Measurements from ENCODE around the gene BSG. TPM values are rescaled to one million over a fixed set of nuclear protein-coding genes. Genes with fewer than 3 reads are reported as not detected.

Gene BSG
- total and polyA plus RNA-seq, 2 experiments from 2014 or later: 957 to 973 TPM

DNA sequence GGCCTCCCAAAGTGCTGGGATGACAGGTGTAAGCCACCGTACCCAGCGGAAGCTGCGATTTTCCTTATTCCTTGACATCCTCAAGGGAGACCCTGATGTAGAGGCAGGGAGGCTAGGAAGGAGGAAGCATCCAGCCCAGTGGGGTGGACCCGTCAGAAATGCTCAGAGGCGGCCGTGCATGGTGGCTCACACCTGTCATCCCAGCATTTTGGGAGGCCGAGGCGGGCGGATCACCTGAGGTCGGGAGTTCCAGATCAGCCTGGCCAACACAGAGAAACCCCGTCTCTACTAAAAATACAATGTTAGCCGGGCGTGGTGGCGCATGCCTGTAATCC is 17.0 kb upstream of the BSG start (continued):
- TF ChIP-seq, protein P1, sequence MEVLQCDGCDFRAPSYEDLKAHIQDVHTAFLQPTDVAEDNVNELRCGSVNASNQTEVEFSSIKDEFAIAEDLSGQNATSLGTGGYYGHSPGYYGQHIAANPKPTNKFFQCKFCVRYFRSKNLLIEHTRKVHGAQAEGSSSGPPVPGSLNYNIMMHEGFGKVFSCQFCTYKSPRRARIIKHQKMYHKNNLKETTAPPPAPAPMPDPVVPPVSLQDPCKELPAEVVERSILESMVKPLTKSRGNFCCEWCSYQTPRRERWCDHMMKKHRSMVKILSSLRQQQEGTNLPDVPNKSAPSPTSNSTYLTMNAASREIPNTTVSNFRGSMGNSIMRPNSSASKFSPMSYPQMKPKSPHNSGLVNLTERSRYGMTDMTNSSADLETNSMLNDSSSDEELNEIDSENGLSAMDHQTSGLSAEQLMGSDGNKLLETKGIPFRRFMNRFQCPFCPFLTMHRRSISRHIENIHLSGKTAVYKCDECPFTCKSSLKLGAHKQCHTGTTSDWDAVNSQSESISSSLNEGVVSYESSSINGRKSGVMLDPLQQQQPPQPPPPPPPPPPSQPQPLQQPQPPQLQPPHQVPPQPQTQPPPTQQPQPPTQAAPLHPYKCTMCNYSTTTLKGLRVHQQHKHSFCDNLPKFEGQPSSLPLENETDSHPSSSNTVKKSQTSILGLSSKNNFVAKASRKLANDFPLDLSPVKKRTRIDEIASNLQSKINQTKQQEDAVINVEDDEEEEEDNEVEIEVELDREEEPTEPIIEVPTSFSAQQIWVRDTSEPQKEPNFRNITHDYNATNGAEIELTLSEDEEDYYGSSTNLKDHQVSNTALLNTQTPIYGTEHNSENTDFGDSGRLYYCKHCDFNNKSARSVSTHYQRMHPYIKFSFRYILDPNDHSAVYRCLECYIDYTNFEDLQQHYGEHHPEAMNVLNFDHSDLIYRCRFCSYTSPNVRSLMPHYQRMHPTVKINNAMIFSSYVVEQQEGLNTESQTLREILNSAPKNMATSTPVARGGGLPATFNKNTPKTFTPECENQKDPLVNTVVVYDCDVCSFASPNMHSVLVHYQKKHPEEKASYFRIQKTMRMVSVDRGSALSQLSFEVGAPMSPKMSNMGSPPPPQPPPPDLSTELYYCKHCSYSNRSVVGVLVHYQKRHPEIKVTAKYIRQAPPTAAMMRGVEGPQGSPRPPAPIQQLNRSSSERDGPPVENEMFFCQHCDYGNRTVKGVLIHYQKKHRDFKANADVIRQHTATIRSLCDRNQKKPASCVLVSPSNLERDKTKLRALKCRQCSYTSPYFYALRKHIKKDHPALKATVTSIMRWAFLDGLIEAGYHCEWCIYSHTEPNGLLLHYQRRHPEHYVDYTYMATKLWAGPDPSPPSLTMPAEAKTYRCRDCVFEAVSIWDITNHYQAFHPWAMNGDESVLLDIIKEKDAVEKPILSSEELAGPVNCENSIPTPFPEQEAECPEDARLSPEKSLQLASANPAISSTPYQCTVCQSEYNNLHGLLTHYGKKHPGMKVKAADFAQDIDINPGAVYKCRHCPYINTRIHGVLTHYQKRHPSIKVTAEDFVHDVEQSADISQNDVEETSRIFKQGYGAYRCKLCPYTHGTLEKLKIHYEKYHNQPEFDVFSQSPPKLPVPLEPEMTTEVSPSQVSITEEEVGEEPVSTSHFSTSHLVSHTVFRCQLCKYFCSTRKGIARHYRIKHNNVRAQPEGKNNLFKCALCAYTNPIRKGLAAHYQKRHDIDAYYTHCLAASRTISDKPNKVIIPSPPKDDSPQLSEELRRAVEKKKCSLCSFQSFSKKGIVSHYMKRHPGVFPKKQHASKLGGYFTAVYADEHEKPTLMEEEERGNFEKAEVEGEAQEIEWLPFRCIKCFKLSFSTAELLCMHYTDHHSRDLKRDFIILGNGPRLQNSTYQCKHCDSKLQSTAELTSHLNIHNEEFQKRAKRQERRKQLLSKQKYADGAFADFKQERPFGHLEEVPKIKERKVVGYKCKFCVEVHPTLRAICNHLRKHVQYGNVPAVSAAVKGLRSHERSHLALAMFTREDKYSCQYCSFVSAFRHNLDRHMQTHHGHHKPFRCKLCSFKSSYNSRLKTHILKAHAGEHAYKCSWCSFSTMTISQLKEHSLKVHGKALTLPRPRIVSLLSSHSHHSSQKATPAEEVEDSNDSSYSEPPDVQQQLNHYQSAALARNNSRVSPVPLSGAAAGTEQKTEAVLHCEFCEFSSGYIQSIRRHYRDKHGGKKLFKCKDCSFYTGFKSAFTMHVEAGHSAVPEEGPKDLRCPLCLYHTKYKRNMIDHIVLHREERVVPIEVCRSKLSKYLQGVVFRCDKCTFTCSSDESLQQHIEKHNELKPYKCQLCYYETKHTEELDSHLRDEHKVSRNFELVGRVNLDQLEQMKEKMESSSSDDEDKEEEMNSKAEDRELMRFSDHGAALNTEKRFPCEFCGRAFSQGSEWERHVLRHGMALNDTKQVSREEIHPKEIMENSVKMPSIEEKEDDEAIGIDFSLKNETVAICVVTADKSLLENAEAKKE (CRISPR knock-in tag; IDR thresholded peaks at IDR 0.05): no peak
- TF ChIP-seq POLR2AphosphoS5 (IDR thresholded peaks at IDR 0.05; ENCODE audit: low read depth) (no peak), EZH2phosphoT487 (IDR thresholded peaks at IDR 0.05; ENCODE audit: unreplicated experiment) (no peak), JUNB (IDR thresholded peaks at IDR 0.05; ENCODE audit: unreplicated experiment) (no peak), ZNF114 (CRISPR knock-in tag; IDR thresholded peaks at IDR 0.05) (no peak), EZH2 (IDR thresholded peaks at IDR 0.05; ENCODE audit: low read depth, unreplicated experiment) (no peak)
- TF ChIP-seq, protein P2, sequence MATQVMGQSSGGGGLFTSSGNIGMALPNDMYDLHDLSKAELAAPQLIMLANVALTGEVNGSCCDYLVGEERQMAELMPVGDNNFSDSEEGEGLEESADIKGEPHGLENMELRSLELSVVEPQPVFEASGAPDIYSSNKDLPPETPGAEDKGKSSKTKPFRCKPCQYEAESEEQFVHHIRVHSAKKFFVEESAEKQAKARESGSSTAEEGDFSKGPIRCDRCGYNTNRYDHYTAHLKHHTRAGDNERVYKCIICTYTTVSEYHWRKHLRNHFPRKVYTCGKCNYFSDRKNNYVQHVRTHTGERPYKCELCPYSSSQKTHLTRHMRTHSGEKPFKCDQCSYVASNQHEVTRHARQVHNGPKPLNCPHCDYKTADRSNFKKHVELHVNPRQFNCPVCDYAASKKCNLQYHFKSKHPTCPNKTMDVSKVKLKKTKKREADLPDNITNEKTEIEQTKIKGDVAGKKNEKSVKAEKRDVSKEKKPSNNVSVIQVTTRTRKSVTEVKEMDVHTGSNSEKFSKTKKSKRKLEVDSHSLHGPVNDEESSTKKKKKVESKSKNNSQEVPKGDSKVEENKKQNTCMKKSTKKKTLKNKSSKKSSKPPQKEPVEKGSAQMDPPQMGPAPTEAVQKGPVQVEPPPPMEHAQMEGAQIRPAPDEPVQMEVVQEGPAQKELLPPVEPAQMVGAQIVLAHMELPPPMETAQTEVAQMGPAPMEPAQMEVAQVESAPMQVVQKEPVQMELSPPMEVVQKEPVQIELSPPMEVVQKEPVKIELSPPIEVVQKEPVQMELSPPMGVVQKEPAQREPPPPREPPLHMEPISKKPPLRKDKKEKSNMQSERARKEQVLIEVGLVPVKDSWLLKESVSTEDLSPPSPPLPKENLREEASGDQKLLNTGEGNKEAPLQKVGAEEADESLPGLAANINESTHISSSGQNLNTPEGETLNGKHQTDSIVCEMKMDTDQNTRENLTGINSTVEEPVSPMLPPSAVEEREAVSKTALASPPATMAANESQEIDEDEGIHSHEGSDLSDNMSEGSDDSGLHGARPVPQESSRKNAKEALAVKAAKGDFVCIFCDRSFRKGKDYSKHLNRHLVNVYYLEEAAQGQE (IDR thresholded peaks at IDR 0.05; ENCODE audit: unreplicated experiment): no peak
